ENCODE data around the gene AGTPBP1. TPM values are rescaled to one million over a fixed set of nuclear protein-coding genes. Genes with fewer than 3 reads are reported as not detected.
A peak's percentile ranks its signal among the peaks of the same experiment; 100 is the strongest.

The AGTPBP1 gene
- total and polyA plus RNA-seq, 4 donors = 10.6 to 55.9 (median 22.4) TPM

DNA sequence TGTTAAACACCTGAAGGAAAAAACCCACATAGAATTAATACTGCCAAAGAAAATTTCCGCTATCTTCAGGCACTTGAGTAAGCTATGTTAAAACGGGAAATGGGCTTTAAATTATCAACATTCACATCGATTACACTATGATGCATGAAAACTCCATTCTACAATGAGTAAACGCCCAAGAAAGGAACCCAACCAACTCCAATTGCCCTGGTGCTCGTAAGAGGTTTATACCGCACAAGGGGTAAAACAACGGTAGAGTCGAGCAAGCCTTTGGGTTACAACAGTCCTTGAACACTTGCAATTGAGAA, 1.0 kb downstream of the AGTPBP1 start:
- Histone ChIP-seq H3K27me3 (ENCODE audit: control insufficient read depth in 3 of 3, insufficient read depth in 3 of 3, low read length in 2 of 3) (peaks cover 0 to 9% (median 0%) of the 10 kb centered on the region in 3 donors), H3K9me3 (ENCODE audit: control insufficient read depth in 4 of 4, insufficient read depth in 3 of 4, low read length in 3 of 4) (no peaks in the 10 kb centered on the region), H3K36me3 (ENCODE audit: control insufficient read depth in 4 of 4, insufficient read depth in 4 of 4, low read length in 4 of 4) (no peaks in the 10 kb centered on the region), H3K27ac (ENCODE audit: low read depth in 1 of 2, low read length in 1 of 2) (peak overlapping the region; percentile 91 to 96), H3K4me1 (ENCODE audit: control insufficient read depth in 5 of 5, insufficient read depth in 5 of 5, low read length in 5 of 5) (peaks cover 0 to 34% (median 4%) of the 10 kb centered on the region in 5 donors), H3K4me3 (peak overlapping the region; percentile 88), H3K9ac (ENCODE audit: insufficient read depth in 1 of 2, low read length in 2 of 2) (peak overlapping the region; percentile 49 to 63)
- 1 to 2% methylated on average over 8 of the region's 8 CpGs for WGBS, 2 donors
- TF ChIP-seq, protein P1, sequence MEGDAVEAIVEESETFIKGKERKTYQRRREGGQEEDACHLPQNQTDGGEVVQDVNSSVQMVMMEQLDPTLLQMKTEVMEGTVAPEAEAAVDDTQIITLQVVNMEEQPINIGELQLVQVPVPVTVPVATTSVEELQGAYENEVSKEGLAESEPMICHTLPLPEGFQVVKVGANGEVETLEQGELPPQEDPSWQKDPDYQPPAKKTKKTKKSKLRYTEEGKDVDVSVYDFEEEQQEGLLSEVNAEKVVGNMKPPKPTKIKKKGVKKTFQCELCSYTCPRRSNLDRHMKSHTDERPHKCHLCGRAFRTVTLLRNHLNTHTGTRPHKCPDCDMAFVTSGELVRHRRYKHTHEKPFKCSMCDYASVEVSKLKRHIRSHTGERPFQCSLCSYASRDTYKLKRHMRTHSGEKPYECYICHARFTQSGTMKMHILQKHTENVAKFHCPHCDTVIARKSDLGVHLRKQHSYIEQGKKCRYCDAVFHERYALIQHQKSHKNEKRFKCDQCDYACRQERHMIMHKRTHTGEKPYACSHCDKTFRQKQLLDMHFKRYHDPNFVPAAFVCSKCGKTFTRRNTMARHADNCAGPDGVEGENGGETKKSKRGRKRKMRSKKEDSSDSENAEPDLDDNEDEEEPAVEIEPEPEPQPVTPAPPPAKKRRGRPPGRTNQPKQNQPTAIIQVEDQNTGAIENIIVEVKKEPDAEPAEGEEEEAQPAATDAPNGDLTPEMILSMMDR (IDR thresholded peaks at IDR 0.05; ENCODE audit: control extremely low read depth, extremely low read depth) = no peak
- no peak for ATAC-seq (ENCODE audit: insufficient read depth, low FRiP score)
- DNase-seq = peak in 1 of 3 donors; percentile 58

- Histone ChIP-seq H3K27me3 (ENCODE audit: control insufficient read depth in 3 of 3, insufficient read depth in 3 of 3, low read length in 2 of 3) (no peaks in the 10 kb centered on the region), H3K36me3 (ENCODE audit: control insufficient read depth in 4 of 4, insufficient read depth in 4 of 4, low read length in 4 of 4) (no peaks in the 10 kb centered on the region), H3K4me1 (ENCODE audit: control insufficient read depth in 5 of 5, insufficient read depth in 5 of 5, low read length in 5 of 5) (peaks cover 0 to 34% (median 6%) of the 10 kb centered on the region in 5 donors), H3K4me3 (no peak overlapping the region), H3K9me3 (ENCODE audit: control insufficient read depth in 4 of 4, insufficient read depth in 3 of 4, low read length in 3 of 4) (no peaks in the 10 kb centered on the region), H3K9ac (ENCODE audit: insufficient read depth in 1 of 2, low read length in 2 of 2) (no peak overlapping the region), H3K27ac (ENCODE audit: low read depth in 1 of 2, low read length in 1 of 2) (peak overlapping the region in 1 of 2 donors; percentile 39)
- ATAC-seq (ENCODE audit: insufficient read depth, low FRiP score) (no peak), DNase-seq (peak in 2 of 3 donors; percentile 17 to 20)
- TF ChIP-seq, protein P1 (IDR thresholded peaks at IDR 0.05; ENCODE audit: control extremely low read depth, extremely low read depth) = no peak
- WGBS, 2 donors = 78 to 83% methylated on average over 2 of the region's 2 CpGs
Observed at GRCh38 chr9:85738509-85738908, 3.2 kb downstream of the AGTPBP1 start.

DNA sequence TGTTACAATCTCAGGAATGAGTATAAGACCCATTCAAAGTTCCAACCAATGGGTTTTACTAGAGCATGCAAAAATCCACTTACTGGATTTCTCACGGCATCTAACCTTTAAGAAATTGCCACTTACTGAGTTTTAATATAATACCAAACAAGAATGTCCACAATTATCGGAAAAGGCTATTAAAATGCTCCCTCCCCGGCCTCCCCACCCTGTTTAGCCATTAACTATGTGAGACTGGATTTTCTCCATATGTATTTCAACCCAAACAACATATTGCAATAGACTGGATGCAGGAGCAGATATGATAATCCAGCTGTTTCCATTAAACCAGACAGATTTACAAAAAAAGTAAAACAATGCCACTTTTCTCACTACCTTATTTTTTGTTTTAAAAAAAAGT, 4.1 kb downstream of the AGTPBP1 start:
- ATAC-seq (ENCODE audit: insufficient read depth, low FRiP score) (no peak), DNase-seq (peak; percentile 58 to 95 (median 92))
- Histone ChIP-seq H3K4me1 (ENCODE audit: control insufficient read depth in 5 of 5, insufficient read depth in 5 of 5, low read length in 5 of 5) (peaks cover 0 to 33% (median 6%) of the 10 kb centered on the region in 5 donors), H3K9me3 (ENCODE audit: control insufficient read depth in 4 of 4, insufficient read depth in 3 of 4, low read length in 3 of 4) (no peaks in the 10 kb centered on the region), H3K9ac (ENCODE audit: insufficient read depth in 1 of 2, low read length in 2 of 2) (no peak overlapping the region), H3K4me3 (no peak overlapping the region), H3K27ac (ENCODE audit: low read depth in 1 of 2, low read length in 1 of 2) (no peak overlapping the region), H3K36me3 (ENCODE audit: control insufficient read depth in 4 of 4, insufficient read depth in 4 of 4, low read length in 4 of 4) (no peaks in the 10 kb centered on the region), H3K27me3 (ENCODE audit: control insufficient read depth in 3 of 3, insufficient read depth in 3 of 3, low read length in 2 of 3) (no peaks in the 10 kb centered on the region)
- TF ChIP-seq, protein P1 (IDR thresholded peaks at IDR 0.05; ENCODE audit: control extremely low read depth, extremely low read depth) = no peak
- 52 to 76% methylated on average over 3 of the region's 3 CpGs for WGBS, 2 donors

Data from lung (tissue), 12 donors.